H9 (cell line): ENCODE data around the gene CBLL1. TPM values are rescaled to one million over a fixed set of nuclear protein-coding genes. Genes with fewer than 3 reads are reported as not detected.

ENCODE experiments used
- DNase-seq: peaks from one replicate; pipeline ENCODE4 v3.0.0-alpha.2; 2017
- H2AFZ ChIP-seq: one replicate; pipeline ENCODE4 v1.6.1; 2013; ENCODE audit warnings: mild to moderate bottlenecking, low read length, control low read depth, moderate library complexity
- H2AK5ac ChIP-seq: 2 replicates; pipeline ENCODE4 v1.6.1; 2013; ENCODE audit warnings: low read length, control low read depth, mixed read lengths; ENCODE audit not compliant: insufficient read length
- H2BK120ac ChIP-seq: one replicate; pipeline ENCODE4 v1.6.1; 2013; ENCODE audit warnings: low read depth, mild to moderate bottlenecking, low read length, control low read depth, inconsistent platforms; ENCODE audit not compliant: poor library complexity, severe bottlenecking
- H2BK12ac ChIP-seq: 2 replicates; pipeline ENCODE4 v1.6.1; 2013; ENCODE audit warnings: low read length, control low read depth, mixed read lengths, low read depth; ENCODE audit not compliant: insufficient read length
- H2BK15ac ChIP-seq: 2 replicates; pipeline ENCODE4 v1.6.1; 2013; ENCODE audit warnings: low read depth, low read length, control low read depth
- H2BK20ac ChIP-seq: one replicate; pipeline ENCODE4 v1.6.1; 2013; ENCODE audit warnings: low read depth, mild to moderate bottlenecking, low read length, control low read depth, inconsistent platforms; ENCODE audit not compliant: poor library complexity, severe bottlenecking
- H2BK5ac ChIP-seq: 2 replicates; pipeline ENCODE4 v1.6.1; 2013; ENCODE audit warnings: low read length, control low read depth, mixed read lengths; ENCODE audit not compliant: insufficient read length
- H3K14ac ChIP-seq: 2 replicates; pipeline ENCODE4 v1.6.1; 2013; ENCODE audit warnings: low read length, control low read depth; ENCODE audit not compliant: insufficient read depth
- H3K18ac ChIP-seq: 2 replicates; pipeline ENCODE4 v1.6.1; 2013; ENCODE audit warnings: low read depth, mild to moderate bottlenecking, mixed read lengths, low read length, control low read depth; ENCODE audit not compliant: insufficient read length
- H3K23ac ChIP-seq: 2 replicates; pipeline ENCODE4 v1.6.1; 2013; ENCODE audit warnings: low read length, control low read depth, mixed read lengths, low read depth; ENCODE audit not compliant: insufficient read length
- H3K23me2 ChIP-seq: 2 replicates; pipeline ENCODE4 v1.6.1; 2013; ENCODE audit warnings: low read depth, mild to moderate bottlenecking, mixed read lengths, low read length, control low read depth; ENCODE audit not compliant: insufficient read length, poor library complexity, severe bottlenecking
- H3K27ac ChIP-seq: 2 replicates; pipeline ENCODE4 v1.5.1; 2013; ENCODE audit warnings: low read length, control low read depth, mixed read lengths, low read depth; ENCODE audit not compliant: insufficient read length
- H3K27me3 ChIP-seq: 2 replicates; pipeline ENCODE4 v1.6.1; 2013; ENCODE audit warnings: low read length, control low read depth, inconsistent platforms; ENCODE audit not compliant: insufficient read depth
- H3K4ac ChIP-seq: 2 replicates; pipeline ENCODE4 v1.6.1; 2013; ENCODE audit warnings: low read depth, mild to moderate bottlenecking, control low read depth, inconsistent platforms, low read length, moderate library complexity
- H3K4me1 ChIP-seq: 2 replicates; pipeline ENCODE4 v1.6.1; 2013; ENCODE audit warnings: low read length, control low read depth, inconsistent platforms; ENCODE audit not compliant: insufficient read depth
- H3K4me2 ChIP-seq: 2 replicates; pipeline ENCODE4 v1.6.1; 2013; ENCODE audit warnings: low read length, control low read depth, mixed read lengths; ENCODE audit not compliant: insufficient read length, insufficient read depth
- H3K56ac ChIP-seq: 2 replicates; pipeline ENCODE4 v1.6.1; 2013; ENCODE audit warnings: low read depth, mild to moderate bottlenecking, mixed read lengths, low read length, control low read depth; ENCODE audit not compliant: insufficient read length
- H3K79me1 ChIP-seq: 2 replicates; pipeline ENCODE4 v1.6.1; 2013; ENCODE audit warnings: low read depth, mild to moderate bottlenecking, moderate library complexity, low read length, control low read depth, inconsistent platforms; ENCODE audit not compliant: insufficient read depth, poor library complexity, severe bottlenecking
- H3K79me2 ChIP-seq: 2 replicates; pipeline ENCODE4 v1.6.1; 2013; ENCODE audit warnings: low read length, control low read depth, inconsistent platforms; ENCODE audit not compliant: insufficient read depth
- H3K9ac ChIP-seq: 2 replicates; pipeline ENCODE4 v1.6.1; 2013; ENCODE audit warnings: low read length, control low read depth, mixed read lengths; ENCODE audit not compliant: insufficient read length; ENCODE audit errors: extremely low read depth
- H3K9me3 ChIP-seq: one replicate; pipeline ENCODE4 v1.6.1; 2013; ENCODE audit warnings: low read depth, low read length, inconsistent platforms; ENCODE audit not compliant: control insufficient read depth
- H3T11ph ChIP-seq: one replicate; pipeline ENCODE4 v1.6.1; 2013; ENCODE audit warnings: mild to moderate bottlenecking, low read length, control low read depth, inconsistent platforms
- H4K20me1 ChIP-seq: one replicate; pipeline ENCODE4 v1.6.1; 2013; ENCODE audit not compliant: control insufficient read depth, insufficient read length, insufficient read depth
- H4K5ac ChIP-seq: 2 replicates; pipeline ENCODE4 v1.6.1; 2013; ENCODE audit warnings: low read depth, mild to moderate bottlenecking, mixed read lengths, low read length, control low read depth; ENCODE audit not compliant: insufficient read length
- H4K8ac ChIP-seq: replicated peaks from 2 replicates; pipeline ENCODE4 v1.6.1; 2013; ENCODE audit warnings: low read length, control low read depth, mixed read lengths, low read depth; ENCODE audit not compliant: insufficient read length
- H4K91ac ChIP-seq: 2 replicates; pipeline ENCODE4 v1.6.1; 2013; ENCODE audit warnings: low read depth, mild to moderate bottlenecking, moderate library complexity, mixed read lengths, low read length, control low read depth; ENCODE audit not compliant: insufficient read length
- H3K27ac Mint-ChIP-seq, 3 experiments: 2 replicates in 2 of 3; 3 replicates in 1 of 3; pipeline ENCODE4 v1.8.0; 2020 to 2021; ENCODE audit warnings: mixed read lengths in 3 of 3, mild to moderate bottlenecking in 1 of 3, moderate library complexity in 1 of 3
- H3K27me3 Mint-ChIP-seq: 2 replicates; pipeline ENCODE4 v1.8.0; 2021; ENCODE audit warnings: low read depth, mild to moderate bottlenecking, moderate library complexity, mixed read lengths
- H3K36me3 Mint-ChIP-seq, 3 experiments: 2 replicates in 2 of 3; 3 replicates in 1 of 3; pipeline ENCODE4 v1.8.0; 2020 to 2021; ENCODE audit warnings: low read depth in 3 of 3, mixed read lengths in 3 of 3; ENCODE audit not compliant: insufficient read depth in 1 of 3
- H3K4me1 Mint-ChIP-seq, 2 experiments: 2 replicates each; pipeline ENCODE4 v1.8.0; 2020; ENCODE audit warnings: mixed read lengths in 2 of 2
- H3K4me3 Mint-ChIP-seq, 2 experiments: 2 replicates in 1 of 2; 3 replicates in 1 of 2; pipeline ENCODE4 v1.8.0; 2020 to 2021; ENCODE audit warnings: mild to moderate bottlenecking in 2 of 2, mixed read lengths in 2 of 2, moderate library complexity in 1 of 2
- H3K9me3 Mint-ChIP-seq, 2 experiments: 2 replicates in 1 of 2; 3 replicates in 1 of 2; pipeline ENCODE4 v1.8.0; 2020; ENCODE audit warnings: mild to moderate bottlenecking in 2 of 2, mixed read lengths in 2 of 2, moderate library complexity in 1 of 2
- WGBS: extraction: QIAGEN DNeasy Blood & Tissue Kit; methylation state at CpG from one replicate; pipeline ENCODE4 v1.1.7; 2013; ENCODE audit warnings: missing lambda C conversion rate, low lambda C conversion rate, mixed read lengths; ENCODE audit not compliant: insufficient read length; ENCODE audit errors: extremely low coverage; 5-methylcytosine and 5-hydroxymethylcytosine counted together
- total RNA-seq: library from RNA; stranded (reverse); gene quantifications from 2 replicates; pipeline ENCODE4 v1.2.1, GENCODE V29; 2021
- TF ChIP-seq, protein P1 (sequence below): fragments of 200-600 bp; sonication (generic); conservative IDR thresholded peaks from 3 replicates; pipeline ENCODE4 v1.8.0; 2021; ENCODE audit warnings: antibody characterized with exemption, mild to moderate bottlenecking

The CBLL1 gene
- total RNA-seq, 1 experiment from 2014 or later, result 32.2 TPM

DNA sequence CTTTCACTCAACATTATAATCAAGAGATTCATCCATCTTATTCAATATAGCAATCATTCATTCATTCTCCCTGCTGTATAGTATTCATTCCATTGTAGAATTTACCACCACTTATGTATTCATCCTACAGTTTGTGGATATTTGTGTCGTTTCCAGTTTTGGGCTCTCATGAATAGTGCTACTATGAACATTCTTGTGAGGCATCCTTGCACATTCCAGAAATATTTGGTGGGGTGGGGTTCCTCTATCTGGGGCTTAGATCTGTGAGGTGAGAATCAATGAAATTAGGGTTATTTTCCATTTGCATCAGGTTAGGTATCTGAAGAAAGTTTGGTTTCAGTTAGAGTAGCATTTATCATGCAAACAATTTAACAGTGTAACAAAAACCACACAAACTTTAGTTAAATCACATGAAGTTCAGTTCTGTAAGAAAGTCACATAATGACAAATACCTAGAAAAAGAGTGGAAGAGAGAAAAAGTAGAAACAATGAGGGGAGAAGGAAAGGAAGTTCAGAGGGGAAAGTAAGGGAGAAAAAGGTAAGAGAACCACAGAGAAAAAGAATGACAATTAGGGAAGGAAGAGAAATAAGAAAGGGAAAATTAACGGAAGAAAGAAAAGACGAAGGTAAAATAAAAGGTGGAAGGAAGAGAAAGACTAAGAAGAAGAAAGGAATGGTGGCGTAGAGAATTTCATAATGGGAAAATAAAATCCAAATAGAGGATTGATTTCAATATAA lies 25.3 kb upstream of the CBLL1 start:
- no peak overlapping the region for H3K4me2 ChIP-seq
- TF ChIP-seq, protein P1, sequence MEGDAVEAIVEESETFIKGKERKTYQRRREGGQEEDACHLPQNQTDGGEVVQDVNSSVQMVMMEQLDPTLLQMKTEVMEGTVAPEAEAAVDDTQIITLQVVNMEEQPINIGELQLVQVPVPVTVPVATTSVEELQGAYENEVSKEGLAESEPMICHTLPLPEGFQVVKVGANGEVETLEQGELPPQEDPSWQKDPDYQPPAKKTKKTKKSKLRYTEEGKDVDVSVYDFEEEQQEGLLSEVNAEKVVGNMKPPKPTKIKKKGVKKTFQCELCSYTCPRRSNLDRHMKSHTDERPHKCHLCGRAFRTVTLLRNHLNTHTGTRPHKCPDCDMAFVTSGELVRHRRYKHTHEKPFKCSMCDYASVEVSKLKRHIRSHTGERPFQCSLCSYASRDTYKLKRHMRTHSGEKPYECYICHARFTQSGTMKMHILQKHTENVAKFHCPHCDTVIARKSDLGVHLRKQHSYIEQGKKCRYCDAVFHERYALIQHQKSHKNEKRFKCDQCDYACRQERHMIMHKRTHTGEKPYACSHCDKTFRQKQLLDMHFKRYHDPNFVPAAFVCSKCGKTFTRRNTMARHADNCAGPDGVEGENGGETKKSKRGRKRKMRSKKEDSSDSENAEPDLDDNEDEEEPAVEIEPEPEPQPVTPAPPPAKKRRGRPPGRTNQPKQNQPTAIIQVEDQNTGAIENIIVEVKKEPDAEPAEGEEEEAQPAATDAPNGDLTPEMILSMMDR, result no peak
- no peak overlapping the region for H2AFZ ChIP-seq
- no peaks in the 10 kb centered on the region for H3K79me1 ChIP-seq
- DNase-seq, result no peak
- no peak overlapping the region for H2AK5ac ChIP-seq
- no peak overlapping the region for H3K4me3 Mint-ChIP-seq
- no peak overlapping the region for H3K18ac ChIP-seq
- no peaks in the 10 kb centered on the region for H3K27me3 Mint-ChIP-seq
- H3K23ac ChIP-seq, result no peak overlapping the region
- H2BK15ac ChIP-seq, result no peak overlapping the region
- no peak overlapping the region for H2BK5ac ChIP-seq
- H3K27ac Mint-ChIP-seq, result no peak overlapping the region
- H3K79me2 ChIP-seq, result no peaks in the 10 kb centered on the region
- H3T11ph ChIP-seq, result no peak overlapping the region
- no peak overlapping the region for H4K91ac ChIP-seq
- H3K4me1 Mint-ChIP-seq, result peaks cover 0 to 8% of the 10 kb centered on the region in 2 experiments; a peak in 1 of 4 replicates
- no peak overlapping the region for H2BK12ac ChIP-seq
- no peaks in the 10 kb centered on the region for H3K27me3 ChIP-seq
- WGBS, result 100% methylated on average over 3 of the region's 4 CpGs
- H3K14ac ChIP-seq, result no peak overlapping the region
- H3K27ac ChIP-seq, result no peak overlapping the region
- no peaks in the 10 kb centered on the region for H4K20me1 ChIP-seq
- H2BK20ac ChIP-seq, result no peak overlapping the region
- no peaks in the 10 kb centered on the region for H3K36me3 Mint-ChIP-seq
- H3K4me1 ChIP-seq, result no peaks in the 10 kb centered on the region
- no peak overlapping the region for H2BK120ac ChIP-seq
- no peak overlapping the region for H3K56ac ChIP-seq
- no peaks in the 10 kb centered on the region for H3K23me2 ChIP-seq
- H4K5ac ChIP-seq, result no peak overlapping the region
- H3K9me3 Mint-ChIP-seq, result no peaks in the 10 kb centered on the region
- H3K4ac ChIP-seq, result no peak overlapping the region
- H4K8ac ChIP-seq, result no peak overlapping the region
- H3K9ac ChIP-seq, result no peak overlapping the region
- no peaks in the 10 kb centered on the region for H3K9me3 ChIP-seq
